Stimulated activated CD8-positive, alpha-beta memory T cell treated with anti-CD3 and anti-CD28 coated beads, Interleukin-12 subunit alpha, Interleukin-12 subunit beta, amount 100 ng/mL, for 24 hours (primary cell): ENCODE measurements around the gene MTCL1.

Experiments
- DNase-seq: peaks from one replicate; pipeline ENCODE4 v3.0.0-alpha.2; 2020; ENCODE audit errors: extremely low read depth

MTCL1 gene

GRCh38 chr18:8810157-8810556, 104.8 kb downstream of the MTCL1 start:
- DNase-seq = no peak

DNA sequence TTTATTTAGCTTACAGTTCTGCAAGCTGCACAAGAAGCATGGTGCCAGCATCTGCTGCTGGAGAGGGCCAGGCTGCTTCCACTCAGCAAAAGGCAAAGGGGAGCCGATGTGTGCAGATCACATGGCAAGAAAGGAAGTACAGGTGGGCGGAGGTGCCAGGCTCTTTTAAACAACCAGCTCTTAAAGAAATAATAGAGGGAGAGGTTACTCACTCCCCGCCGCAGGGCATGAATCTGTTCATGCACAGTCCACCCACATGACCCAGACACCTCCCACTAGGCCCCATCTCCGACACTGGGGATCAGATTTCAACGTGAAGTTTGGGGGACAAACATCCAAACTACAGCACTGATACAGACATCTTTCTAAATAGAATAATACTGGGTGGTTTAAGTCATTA, 105.8 kb downstream of the MTCL1 start:
- DNase-seq = no peak

DNA sequence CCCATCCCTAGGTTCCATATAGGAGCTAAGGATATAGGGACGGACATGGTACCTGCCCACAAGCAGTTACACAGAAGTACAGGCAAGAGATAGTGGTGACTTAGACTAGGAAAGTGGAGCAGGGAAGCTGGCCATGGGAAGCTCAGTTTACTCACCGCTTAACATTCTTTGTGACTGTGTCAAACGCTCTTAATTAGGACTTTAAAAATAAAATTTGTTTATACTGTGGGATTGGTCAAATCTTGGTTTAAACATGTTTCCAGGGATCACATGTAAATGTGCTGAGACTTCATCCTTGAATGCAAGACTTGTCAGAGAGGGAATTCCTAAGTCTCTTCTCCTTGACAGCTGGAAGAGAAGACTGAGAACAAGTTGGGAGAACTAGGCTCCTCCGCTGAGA, 107.3 kb downstream of the MTCL1 start:
- DNase-seq = no peak

DNA sequence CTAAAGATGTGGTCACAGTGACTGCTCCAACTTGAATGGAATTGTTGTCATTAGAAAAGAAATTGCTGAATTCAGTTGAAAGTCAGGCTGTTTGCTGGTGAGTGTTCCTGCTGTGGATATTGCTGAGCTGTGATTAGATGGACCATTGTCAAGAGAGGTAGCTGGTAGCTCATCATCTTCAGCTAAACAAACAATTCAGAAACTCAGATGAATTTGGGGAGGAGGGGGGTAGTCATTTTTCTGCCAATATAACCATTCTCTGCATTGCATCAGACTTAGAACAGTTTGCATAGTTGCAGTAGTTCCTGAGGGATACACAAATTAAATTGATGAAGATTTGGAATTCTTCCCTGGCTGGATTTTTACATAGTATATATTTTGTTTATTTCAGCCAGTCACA, 108.3 kb downstream of the MTCL1 start:
- no peak for DNase-seq

GRCh38 chr18:8814206-8814605, 108.8 kb downstream of the MTCL1 start:
- no peak for DNase-seq

DNA sequence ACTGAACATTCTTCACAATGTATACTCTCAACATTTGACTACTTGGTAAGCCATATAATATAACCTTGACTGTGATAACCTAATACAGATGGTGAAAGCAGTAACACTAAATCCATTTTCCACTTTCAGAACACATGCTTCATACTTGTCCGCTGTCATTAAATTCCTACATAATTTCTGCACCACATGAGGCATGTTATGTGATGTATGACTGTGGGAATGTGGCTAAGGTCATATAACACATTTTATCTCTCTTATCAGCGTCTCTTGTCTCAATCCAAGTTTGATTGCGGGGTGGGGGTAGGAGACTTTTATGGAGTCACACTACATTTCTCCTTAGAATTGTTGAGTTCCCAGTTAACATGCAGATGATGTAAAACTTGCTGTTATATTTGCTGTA, 110.9 kb downstream of the MTCL1 start:
- DNase-seq = no peak

DNA sequence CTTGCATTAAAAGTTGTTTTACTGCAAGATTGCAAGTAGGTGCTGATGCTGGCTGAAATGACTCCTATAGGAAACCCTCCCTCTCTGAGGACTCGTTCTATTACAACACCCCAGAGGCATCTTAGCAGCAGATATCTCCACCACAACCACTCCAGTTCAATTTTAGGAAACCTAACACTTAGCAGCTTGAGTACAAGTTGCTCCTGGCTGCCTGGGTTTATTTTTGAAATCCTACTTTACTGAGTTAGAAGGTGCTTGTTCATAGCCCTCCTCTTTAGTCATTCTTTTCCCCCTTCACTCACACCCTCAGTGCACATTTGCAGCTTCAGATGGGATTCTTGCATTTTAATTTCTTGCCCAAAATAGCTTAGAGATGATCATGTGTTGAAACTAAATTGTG, 111.5 kb downstream of the MTCL1 start:
- no peak for DNase-seq

- no peak for DNase-seq
Observed at GRCh38 chr18:8818982-8819381, 113.6 kb downstream of the MTCL1 start.

DNA sequence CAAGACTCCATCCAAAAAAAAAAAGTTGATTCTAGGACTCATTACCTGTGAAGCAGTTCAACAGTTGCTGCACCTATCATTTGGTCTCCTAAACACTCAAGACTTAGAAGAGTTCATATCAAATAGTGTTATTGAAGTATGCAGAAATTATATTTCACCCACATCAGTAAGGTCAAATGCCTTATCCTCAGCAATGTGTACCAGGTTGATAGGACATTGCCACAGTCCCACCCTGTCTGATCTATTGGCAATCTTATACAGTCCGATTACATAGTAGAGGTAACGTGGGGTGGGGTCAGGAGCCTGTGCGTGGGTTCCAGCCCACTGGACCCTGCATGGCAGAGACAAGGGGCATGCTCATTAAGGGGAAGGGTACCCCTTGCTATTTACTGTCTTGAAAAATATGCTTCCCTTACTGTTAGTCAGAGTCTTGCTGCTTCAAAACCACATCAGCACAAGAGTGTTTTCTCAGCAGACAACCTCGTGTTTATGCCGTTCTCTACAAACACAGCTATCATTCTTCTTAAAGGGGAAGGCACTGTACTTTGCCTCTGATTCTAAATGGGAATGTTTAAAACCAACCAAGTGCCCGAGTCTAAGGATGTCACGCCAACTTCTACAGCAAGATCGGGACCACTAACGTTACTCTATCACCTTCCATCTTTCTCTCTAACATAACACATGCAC, 115.2 kb downstream of the MTCL1 start:
- no peak for DNase-seq

GRCh38 chr18:8821083-8821465, 115.7 kb downstream of the MTCL1 start:
- no peak for DNase-seq

GRCh38 chr18:8821531-8821930, 116.2 kb downstream of the MTCL1 start:
- no peak for DNase-seq

- DNase-seq = no peak
Observed at GRCh38 chr18:8822643-8823042, 117.3 kb downstream of the MTCL1 start.

DNA sequence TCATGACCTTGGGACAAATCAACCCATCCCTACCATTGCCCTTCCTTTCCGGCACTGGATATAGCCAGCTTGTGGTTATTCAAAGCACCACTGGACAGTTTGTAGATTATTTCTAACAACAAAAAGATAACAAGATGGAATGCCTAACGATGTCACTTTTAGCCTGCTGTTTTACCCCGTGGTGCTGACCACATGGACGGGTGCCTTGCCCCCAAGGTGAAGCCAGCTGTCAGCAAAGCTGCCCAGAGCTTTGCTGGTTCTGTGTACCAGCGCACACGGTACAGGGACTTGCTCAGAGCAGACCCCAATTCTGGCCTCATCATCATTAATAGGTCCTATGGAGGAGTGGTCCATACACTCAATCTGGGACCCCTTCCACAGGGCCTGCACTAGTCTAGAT, 118.2 kb downstream of the MTCL1 start:
- no peak for DNase-seq

GRCh38 chr18:8824846-8825245, 119.5 kb downstream of the MTCL1 start:
- no peak for DNase-seq

- no peak for DNase-seq
Observed at GRCh38 chr18:8825273-8825672, 119.9 kb downstream of the MTCL1 start.

DNA sequence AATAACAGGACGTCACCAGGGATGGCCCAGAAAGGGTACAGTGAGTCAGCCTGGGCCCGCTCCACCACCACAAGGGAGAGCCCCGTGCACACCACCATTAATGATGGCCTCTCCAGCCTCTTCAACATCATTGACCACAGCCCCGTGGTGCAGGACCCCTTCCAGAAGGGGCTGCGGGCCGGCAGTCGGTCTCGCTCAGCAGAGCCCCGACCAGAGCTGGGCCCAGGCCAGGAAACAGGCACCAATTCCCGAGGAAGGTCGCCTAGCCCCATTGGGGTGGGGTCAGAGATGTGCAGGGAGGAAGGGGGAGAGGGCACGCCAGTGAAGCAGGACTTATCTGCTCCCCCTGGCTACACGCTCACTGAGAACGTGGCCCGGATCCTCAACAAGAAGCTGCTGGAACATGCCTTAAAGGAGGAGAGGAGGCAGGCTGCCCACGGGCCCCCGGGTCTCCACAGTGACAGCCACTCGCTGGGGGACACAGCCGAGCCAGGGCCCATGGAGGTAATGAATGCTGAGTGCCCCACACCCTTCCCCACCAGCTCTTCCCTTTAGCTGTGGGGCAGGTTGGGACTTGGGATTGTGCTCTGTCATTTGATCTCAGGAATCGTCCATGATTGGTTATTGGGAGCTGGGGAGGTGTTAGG, 120.5 kb downstream of the MTCL1 start:
- DNase-seq = no peak

- no peak for DNase-seq
Observed at GRCh38 chr18:8826514-8826913, 121.2 kb downstream of the MTCL1 start.

DNA sequence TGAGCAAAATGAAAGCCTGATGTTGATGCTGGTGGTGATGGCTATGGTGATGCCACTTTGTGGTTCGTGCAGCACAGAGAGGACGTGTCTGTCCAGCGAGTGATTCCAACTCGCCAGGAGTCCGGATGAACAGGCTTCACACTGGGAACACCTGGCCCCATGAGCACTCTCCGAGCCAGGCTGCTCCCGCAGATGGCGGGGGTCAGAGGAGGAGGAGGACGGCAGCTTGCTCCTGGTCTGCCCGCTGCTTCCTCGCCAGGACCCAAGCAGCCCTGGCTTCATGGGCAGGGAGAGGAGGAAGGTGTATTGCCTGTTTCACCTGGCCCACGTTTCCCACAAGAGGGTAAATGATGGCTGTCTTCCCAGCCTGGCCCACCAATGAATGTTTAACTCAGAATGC, 121.6 kb downstream of the MTCL1 start:
- no peak for DNase-seq

- no peak for DNase-seq
Observed at GRCh38 chr18:8828300-8828699, 122.9 kb downstream of the MTCL1 start.

- DNase-seq = no peak
Observed at GRCh38 chr18:8828798-8829197, 123.4 kb downstream of the MTCL1 start.

DNA sequence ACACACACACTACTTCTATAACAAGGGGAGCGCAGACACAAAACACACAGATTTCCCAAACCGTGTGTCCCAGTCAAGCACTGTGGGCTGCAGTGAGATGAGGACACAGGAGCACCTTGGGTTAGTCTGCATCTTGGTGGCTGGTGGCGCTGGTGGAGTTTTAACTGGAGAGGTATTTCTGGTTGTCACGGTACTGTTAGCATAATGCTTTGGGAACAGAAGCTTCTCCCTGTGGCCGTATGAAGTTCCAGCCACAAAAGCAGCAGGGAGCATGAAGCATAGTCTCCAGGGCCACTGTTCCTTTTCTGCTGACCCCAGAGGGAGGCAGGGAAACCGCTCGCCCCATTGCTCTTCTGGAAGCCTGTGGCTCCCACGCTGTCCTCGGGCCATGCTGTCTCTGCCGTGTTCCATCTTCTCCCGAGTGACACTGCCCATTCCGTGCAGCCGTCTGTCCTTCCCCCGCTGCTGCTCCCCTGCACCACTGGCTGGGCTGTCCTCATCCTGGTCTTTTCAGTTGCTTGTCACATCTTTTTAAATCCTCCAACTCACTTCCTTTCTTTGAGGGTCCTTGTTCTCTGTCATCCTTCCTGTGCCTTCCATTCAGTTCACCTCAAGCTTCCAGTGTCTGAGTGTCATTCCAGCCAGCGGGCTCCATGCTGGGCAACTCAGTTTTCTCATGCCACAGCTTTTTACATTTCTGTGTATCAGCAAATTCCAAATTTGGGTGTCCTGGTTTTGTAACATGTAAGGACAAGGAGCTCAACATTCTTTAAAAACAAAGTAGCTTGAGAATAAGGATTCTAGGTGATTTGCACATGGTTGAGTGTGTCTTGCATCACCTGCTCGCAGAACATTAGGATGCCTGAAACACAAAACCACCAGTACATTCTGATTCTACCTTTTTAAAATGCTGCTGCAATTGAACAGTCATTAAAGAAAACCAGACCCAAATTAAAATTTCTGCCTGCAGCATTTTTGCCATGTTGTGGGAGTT, 125.0 kb downstream of the MTCL1 start:
- no peak for DNase-seq

DNA sequence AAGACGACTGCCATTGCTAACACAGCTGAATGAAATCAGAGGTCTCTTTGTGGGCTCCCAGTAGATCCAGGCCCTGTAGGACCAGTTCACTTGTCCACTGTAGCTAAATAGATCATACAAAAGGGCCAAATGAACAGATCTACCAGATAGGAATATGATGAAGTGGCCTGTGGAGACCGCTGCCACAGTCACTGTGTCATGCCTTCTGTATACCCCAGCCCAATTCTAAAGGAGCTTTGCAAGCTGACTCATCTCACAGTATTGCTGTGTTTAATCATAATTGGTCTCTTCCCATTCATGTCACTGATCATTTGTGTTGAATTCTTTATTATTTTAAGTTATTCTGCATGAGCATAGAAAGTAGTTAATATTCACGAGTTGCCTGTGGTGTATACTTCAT, 125.8 kb downstream of the MTCL1 start:
- DNase-seq = no peak

- DNase-seq = no peak
Observed at GRCh38 chr18:8831531-8831930, 126.2 kb downstream of the MTCL1 start.
